Activated B cell treated with CpG ODN at 0.5 μM for 24 hours (primary cell): Measurements from ENCODE around the gene HMMR. TPM values are rescaled to one million over a fixed set of nuclear protein-coding genes. Genes with fewer than 3 reads are reported as not detected.

ENCODE experiments used
- ATAC-seq: fragments of 200-7000 bp; cut with Tn5 transposase; one replicate; pipeline ENCODE4 v1.10.0; 2021; ENCODE audit warnings: low read depth, mild to moderate bottlenecking, moderate library complexity
- CTCF ChIA-PET: fragments of 350-600 bp; sonication (Branson Sonifier 250); formaldehyde crosslinking; loops from one replicate; lab custom pipeline; 2021; ENCODE audit warnings: antibody characterized with exemption; lab: Charles Lee
- POLR2A ChIA-PET: fragments of 350-600 bp; sonication (Branson Sonifier 250); formaldehyde crosslinking; loops from one replicate; lab custom pipeline; 2021; ENCODE audit warnings: antibody characterized with exemption; lab: Charles Lee
- DNase-seq: peaks from one replicate; pipeline ENCODE4 v3.0.0; 2022
- H3K27ac Mint-ChIP-seq: one replicate; pipeline ENCODE4 v1.8.0; 2020; ENCODE audit warnings: mixed read lengths
- H3K27me3 Mint-ChIP-seq: one replicate; pipeline ENCODE4 v1.8.0; 2021; ENCODE audit warnings: mixed read lengths
- H3K36me3 Mint-ChIP-seq: one replicate; pipeline ENCODE4 v1.8.0; 2021; ENCODE audit warnings: low read depth, mixed read lengths
- H3K4me1 Mint-ChIP-seq: one replicate; pipeline ENCODE4 v1.8.0; 2021; ENCODE audit warnings: mixed read lengths
- H3K4me3 Mint-ChIP-seq: one replicate; pipeline ENCODE4 v1.8.0; 2020; ENCODE audit warnings: mild to moderate bottlenecking, mixed read lengths
- H3K9me3 Mint-ChIP-seq: one replicate; pipeline ENCODE4 v1.8.0; 2020; ENCODE audit warnings: mixed read lengths
- intact Hi-C: fragments of 100-400 bp; cut with micrococcal nuclease; formaldehyde crosslinking; loops from one replicate; pipeline ENCODE4 v1.15.1; 2024
- total RNA-seq: library from RNA; stranded (reverse); gene quantifications from 2 replicates; pipeline ENCODE4 v1.2.3, GENCODE V29; 2022
- TF ChIP-seq, protein P1 (sequence below): fragments of 200-600 bp; IDR thresholded peaks from one replicate; pipeline ENCODE4 v1.8.0; 2022; ENCODE audit warnings: antibody characterized with exemption, mild to moderate bottlenecking

Gene HMMR
- total RNA-seq, 1 donor from 2014 or later: 3.3 TPM

DNA sequence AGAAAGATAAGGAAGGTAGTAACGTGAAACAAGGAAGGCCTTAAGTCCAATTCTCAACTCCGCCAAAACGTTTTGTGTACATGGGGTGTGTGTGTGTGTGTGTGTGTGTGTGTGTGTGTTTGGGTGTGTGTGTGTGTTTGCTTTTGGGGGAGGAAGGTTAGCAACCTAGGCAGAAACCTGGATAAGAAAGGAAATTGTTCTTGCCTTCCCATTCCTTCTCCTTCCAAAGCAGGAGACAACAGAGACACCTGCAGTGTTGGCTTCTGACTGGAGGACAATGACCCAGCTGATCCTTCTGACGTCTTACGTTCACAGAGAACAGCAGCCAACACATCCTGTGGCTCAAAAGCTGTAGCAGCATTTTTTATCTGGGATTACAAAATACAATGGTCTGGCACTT, 27.2 kb upstream of the HMMR start:
- no peak overlapping the region for H3K4me3 Mint-ChIP-seq
- H3K9me3 Mint-ChIP-seq: no peaks in the 10 kb centered on the region
- no peaks in the 10 kb centered on the region for H3K27me3 Mint-ChIP-seq
- intact Hi-C loops: no loop called here
- no peak for DNase-seq
- CTCF ChIA-PET: interaction anchor here (1.2 kb wide), 1 partner anchor 25 kb away, joined by 3 read pairs; no protein-coding TSS in a partner anchor
- ATAC-seq: no peak
- POLR2A ChIA-PET: no interaction called here
- no peak overlapping the region for H3K27ac Mint-ChIP-seq
- H3K36me3 Mint-ChIP-seq: peaks cover 2% of the 10 kb centered on the region
- H3K4me1 Mint-ChIP-seq: peaks cover 16% of the 10 kb centered on the region
- TF ChIP-seq, protein P1, sequence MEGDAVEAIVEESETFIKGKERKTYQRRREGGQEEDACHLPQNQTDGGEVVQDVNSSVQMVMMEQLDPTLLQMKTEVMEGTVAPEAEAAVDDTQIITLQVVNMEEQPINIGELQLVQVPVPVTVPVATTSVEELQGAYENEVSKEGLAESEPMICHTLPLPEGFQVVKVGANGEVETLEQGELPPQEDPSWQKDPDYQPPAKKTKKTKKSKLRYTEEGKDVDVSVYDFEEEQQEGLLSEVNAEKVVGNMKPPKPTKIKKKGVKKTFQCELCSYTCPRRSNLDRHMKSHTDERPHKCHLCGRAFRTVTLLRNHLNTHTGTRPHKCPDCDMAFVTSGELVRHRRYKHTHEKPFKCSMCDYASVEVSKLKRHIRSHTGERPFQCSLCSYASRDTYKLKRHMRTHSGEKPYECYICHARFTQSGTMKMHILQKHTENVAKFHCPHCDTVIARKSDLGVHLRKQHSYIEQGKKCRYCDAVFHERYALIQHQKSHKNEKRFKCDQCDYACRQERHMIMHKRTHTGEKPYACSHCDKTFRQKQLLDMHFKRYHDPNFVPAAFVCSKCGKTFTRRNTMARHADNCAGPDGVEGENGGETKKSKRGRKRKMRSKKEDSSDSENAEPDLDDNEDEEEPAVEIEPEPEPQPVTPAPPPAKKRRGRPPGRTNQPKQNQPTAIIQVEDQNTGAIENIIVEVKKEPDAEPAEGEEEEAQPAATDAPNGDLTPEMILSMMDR: no peak

DNA sequence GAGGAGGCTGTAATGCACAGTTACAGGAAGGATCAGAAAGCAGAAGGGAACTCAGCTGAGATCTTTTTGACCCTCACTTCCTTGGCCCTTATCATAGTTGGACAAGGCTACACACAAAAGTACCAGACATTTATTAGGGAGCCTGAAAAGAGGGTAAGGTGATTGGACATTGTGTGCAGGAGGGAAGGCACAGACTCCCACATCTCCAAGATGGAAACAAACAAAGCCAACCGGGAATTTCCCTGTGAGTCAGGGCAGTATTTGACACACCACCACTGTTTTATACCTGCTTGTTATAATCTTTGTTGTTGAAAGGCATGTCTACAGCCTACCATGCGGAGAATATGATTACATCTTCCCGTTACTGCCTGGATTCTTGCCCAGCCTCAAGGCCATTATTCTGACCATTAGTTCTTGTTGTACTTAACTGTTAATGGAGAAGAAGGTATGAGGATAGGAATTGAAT, 26.0 kb upstream of the HMMR start:
- DNase-seq (no peak), ATAC-seq (no peak)
- H3K9me3 Mint-ChIP-seq: no peaks in the 10 kb centered on the region
- no peak overlapping the region for H3K4me3 Mint-ChIP-seq
- H3K27me3 Mint-ChIP-seq: no peaks in the 10 kb centered on the region
- intact Hi-C loops: no loop called here
- POLR2A ChIA-PET: interaction anchor here (0.7 kb wide), 1 partner anchor 26 kb away, joined by 3 read pairs; the partner anchor contains the start of genes HMMR and NUDCD2
- CTCF ChIA-PET: no interaction called here
- H3K4me1 Mint-ChIP-seq: peaks cover 28% of the 10 kb centered on the region
- H3K27ac Mint-ChIP-seq: no peak overlapping the region
- TF ChIP-seq, protein P1: no peak
- H3K36me3 Mint-ChIP-seq: peaks cover 3% of the 10 kb centered on the region

DNA sequence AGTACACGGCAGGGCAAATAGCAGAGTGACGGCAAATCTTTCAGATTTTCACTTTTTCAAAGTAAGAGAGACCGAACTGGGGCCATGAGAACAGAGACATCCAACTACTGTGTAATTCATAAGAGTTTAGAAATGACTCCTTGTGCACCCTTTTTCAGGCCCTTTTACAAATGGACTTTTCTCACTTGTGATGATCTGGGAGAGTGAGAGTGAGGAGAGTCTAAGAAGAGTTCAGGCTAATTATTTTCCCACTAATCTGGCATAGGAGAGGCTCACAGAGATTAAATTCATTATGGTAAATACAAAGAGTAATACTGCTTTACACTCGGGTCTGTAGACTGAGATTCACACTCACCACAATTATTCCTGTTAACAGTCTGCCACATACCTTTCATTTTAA, 23.9 kb upstream of the HMMR start:
- H3K4me3 Mint-ChIP-seq: peak overlapping the region; percentile 89
- ATAC-seq: no peak
- ChIA-PET CTCF (no interaction called here), POLR2A (no interaction called here)
- intact Hi-C loops: no loop called here
- peaks cover 18% of the 10 kb centered on the region for H3K36me3 Mint-ChIP-seq
- peaks cover 34% of the 10 kb centered on the region for H3K4me1 Mint-ChIP-seq
- H3K27ac Mint-ChIP-seq: peak overlapping the region; percentile 89
- TF ChIP-seq, protein P1: no peak
- H3K9me3 Mint-ChIP-seq: no peaks in the 10 kb centered on the region
- no peak for DNase-seq
- H3K27me3 Mint-ChIP-seq: no peaks in the 10 kb centered on the region

DNA sequence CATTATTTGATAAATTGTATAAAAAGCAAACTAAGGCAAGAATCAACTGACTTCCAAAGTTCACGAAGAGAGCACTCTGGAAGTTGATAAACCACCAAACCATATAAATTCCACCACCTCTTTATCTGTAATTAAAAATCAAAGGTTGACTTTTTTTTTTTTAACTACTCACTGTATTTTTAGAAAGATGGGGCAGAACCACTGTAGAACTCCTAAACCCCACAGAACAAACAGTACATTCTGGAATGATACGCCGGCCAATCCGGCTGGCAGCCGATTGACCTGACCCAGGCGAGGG, 23.5 kb upstream of the HMMR start:
- Mint-ChIP-seq H3K27me3 (no peaks in the 10 kb centered on the region), H3K4me1 (peaks cover 34% of the 10 kb centered on the region), H3K27ac (peak overlapping the region; percentile 89), H3K9me3 (no peaks in the 10 kb centered on the region), H3K4me3 (peak overlapping the region; percentile 89), H3K36me3 (peaks cover 20% of the 10 kb centered on the region)
- no peak for DNase-seq
- no peak for ATAC-seq
- intact Hi-C loops: loop anchor here (1.0 kb wide), 3 partner anchors 23 to 478 kb away; partner anchors contain the start of genes HMMR, MAT2B and NUDCD2
- TF ChIP-seq, protein P1: no peak
- ChIA-PET POLR2A (interaction anchor here (1.0 to 3.6 kb wide), 5 partner anchors 23 to 70 kb away, joined by 3 to 91 read pairs (median 5); partner anchors contain the start of genes HMMR, MAT2B and NUDCD2), CTCF (interaction anchor here (1.5 kb wide), 1 partner anchor 23 kb away, joined by 7 read pairs; the partner anchor contains the start of genes HMMR and NUDCD2)

DNA sequence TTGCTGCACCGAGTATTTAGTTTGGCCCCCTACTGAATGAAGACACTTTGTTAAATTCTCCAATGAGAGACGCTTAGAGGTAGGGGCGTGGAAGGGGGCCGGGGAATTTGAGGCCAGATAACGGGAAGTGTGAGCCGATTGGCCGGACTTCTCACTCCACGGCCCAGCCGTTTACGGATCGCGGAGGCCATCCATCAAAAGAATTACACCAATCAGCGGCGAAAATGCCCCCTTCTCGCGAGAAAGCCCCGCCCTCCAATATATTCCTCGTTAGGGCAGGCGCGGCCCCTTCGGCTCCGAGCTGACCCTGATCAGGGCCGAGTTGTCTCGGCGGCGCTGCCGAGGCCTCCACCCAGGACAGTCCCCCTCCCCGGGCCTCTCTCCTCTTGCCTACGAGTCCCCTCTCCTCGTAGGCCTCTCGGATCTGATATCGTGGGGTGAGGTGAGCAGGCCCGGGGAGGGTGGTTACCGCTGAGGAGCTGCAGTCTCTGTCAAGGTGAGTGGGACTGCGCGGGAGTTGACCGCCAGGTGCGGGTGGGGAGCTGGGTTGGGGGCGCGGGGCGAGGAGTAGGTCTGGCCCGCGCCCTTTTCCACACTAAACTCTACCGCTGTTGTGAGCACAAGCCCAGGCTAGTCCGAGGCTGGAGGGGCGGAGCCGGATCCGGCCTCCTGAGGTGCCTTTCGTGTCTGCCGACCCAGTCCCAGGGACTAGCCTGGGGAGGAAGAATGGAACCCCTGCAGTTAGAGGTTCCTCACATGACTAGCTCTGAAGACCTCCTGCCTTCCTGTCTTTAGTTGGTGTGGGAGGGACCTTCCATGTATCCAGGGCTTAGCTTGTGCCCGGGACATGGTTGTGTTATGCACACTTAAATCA, 22.9 kb upstream of the HMMR start, which contains the start of gene CCNG1:
CCNG1 (plus strand) TSS at position 287 of the 874 bp plus-strand sequence. CDS start 1,662 bp downstream, outside the sequence.
- peaks cover 34% of the 10 kb centered on the region for H3K4me1 Mint-ChIP-seq
- DNase-seq (peak; percentile 76), ATAC-seq (peak; percentile 97)
- POLR2A ChIA-PET: interaction anchor here (0.8 to 3.6 kb wide), 7 partner anchors 23 to 479 kb away, joined by 3 to 91 read pairs (median 4); partner anchors contain the start of genes HMMR, MAT2B and NUDCD2
- TF ChIP-seq, protein P1: no peak
- intact Hi-C loops: loop anchor here (1.0 kb wide), 3 partner anchors 23 to 478 kb away; partner anchors contain the start of genes HMMR, MAT2B and NUDCD2
- CTCF ChIA-PET: interaction anchor here (1.5 kb wide), 1 partner anchor 22 kb away, joined by 7 read pairs; the partner anchor contains the start of genes HMMR and NUDCD2
- H3K36me3 Mint-ChIP-seq: peaks cover 26% of the 10 kb centered on the region
- peak within 1 kb of the TSS; percentile 89 for H3K4me3 Mint-ChIP-seq
- H3K27me3 Mint-ChIP-seq: no peaks in the 10 kb centered on the region
- peak within 1 kb of the TSS; percentile 89 for H3K27ac Mint-ChIP-seq
- H3K9me3 Mint-ChIP-seq: no peaks in the 10 kb centered on the region
